Stimulated activated CD4-positive, alpha-beta T cell treated with anti-CD3 and anti-CD28 coated beads, Interleukin-12 subunit alpha, Interleukin-12 subunit beta, amount 100 ng/mL, for 4 hours (primary cell): Measurements from ENCODE around the gene RXRA.

ENCODE experiments used
- DNase-seq: peaks from one replicate; pipeline ENCODE4 v3.0.0-alpha.2; 2020

The RXRA gene

GRCh38 chr9:134339183-134339806, 13.0 kb downstream of the RXRA start:
- no peak for DNase-seq

GRCh38 chr9:134340475-134341160, 14.4 kb downstream of the RXRA start:
- DNase-seq: no peak

- DNase-seq: no peak
Measured at GRCh38 chr9:134341306-134341705, 15.1 kb downstream of the RXRA start.

GRCh38 chr9:134341929-134342745, 15.9 kb downstream of the RXRA start:
- DNase-seq: no peak

GRCh38 chr9:134342746-134343115, 16.5 kb downstream of the RXRA start:
- no peak for DNase-seq

GRCh38 chr9:134343637-134344036, 17.4 kb downstream of the RXRA start:
- no peak for DNase-seq

GRCh38 chr9:134344068-134344799, 18.0 kb downstream of the RXRA start:
- DNase-seq: no peak

GRCh38 chr9:134344800-134345310, 18.6 kb downstream of the RXRA start:
- no peak for DNase-seq

GRCh38 chr9:134345737-134346136, 19.5 kb downstream of the RXRA start:
- no peak for DNase-seq

GRCh38 chr9:134346151-134346550, 19.9 kb downstream of the RXRA start:
- DNase-seq: no peak

- DNase-seq: no peak
Measured at GRCh38 chr9:134346840-134347583, 20.8 kb downstream of the RXRA start.

- DNase-seq: no peak
Measured at GRCh38 chr9:134347996-134348395, 21.7 kb downstream of the RXRA start.

GRCh38 chr9:134348404-134349155, 22.3 kb downstream of the RXRA start:
- DNase-seq: no peak

- no peak for DNase-seq
Measured at GRCh38 chr9:134349936-134350335, 23.7 kb downstream of the RXRA start.

GRCh38 chr9:134350416-134350994, 24.2 kb downstream of the RXRA start:
- no peak for DNase-seq

- no peak for DNase-seq
Measured at GRCh38 chr9:134351606-134352176, 25.4 kb downstream of the RXRA start.

- DNase-seq: no peak
Measured at GRCh38 chr9:134352247-134352933, 26.1 kb downstream of the RXRA start.

- no peak for DNase-seq
Measured at GRCh38 chr9:134353539-134353938, 27.3 kb downstream of the RXRA start.

- no peak for DNase-seq
Measured at GRCh38 chr9:134355158-134355557, 28.9 kb downstream of the RXRA start.
